Activated naive CD8-positive, alpha-beta T cell treated with anti-CD3 and anti-CD28 coated beads, Interleukin-2, amount 50 U/mL, for 16 hours (primary cell): Measurements from ENCODE around the gene CPA1.

ENCODE experiments used
- DNase-seq: peaks from one replicate; pipeline ENCODE4 v3.0.0-alpha.2; 2020; ENCODE audit warnings: low read depth, low spot score

The CPA1 gene

GRCh38 chr7:130379921-130380860, at the start of gene CPA1:
CPA1 (plus strand) TSS chr7:130380494; CDS start chr7:130380521, 27 bp downstream.
- no peak for DNase-seq

DNA sequence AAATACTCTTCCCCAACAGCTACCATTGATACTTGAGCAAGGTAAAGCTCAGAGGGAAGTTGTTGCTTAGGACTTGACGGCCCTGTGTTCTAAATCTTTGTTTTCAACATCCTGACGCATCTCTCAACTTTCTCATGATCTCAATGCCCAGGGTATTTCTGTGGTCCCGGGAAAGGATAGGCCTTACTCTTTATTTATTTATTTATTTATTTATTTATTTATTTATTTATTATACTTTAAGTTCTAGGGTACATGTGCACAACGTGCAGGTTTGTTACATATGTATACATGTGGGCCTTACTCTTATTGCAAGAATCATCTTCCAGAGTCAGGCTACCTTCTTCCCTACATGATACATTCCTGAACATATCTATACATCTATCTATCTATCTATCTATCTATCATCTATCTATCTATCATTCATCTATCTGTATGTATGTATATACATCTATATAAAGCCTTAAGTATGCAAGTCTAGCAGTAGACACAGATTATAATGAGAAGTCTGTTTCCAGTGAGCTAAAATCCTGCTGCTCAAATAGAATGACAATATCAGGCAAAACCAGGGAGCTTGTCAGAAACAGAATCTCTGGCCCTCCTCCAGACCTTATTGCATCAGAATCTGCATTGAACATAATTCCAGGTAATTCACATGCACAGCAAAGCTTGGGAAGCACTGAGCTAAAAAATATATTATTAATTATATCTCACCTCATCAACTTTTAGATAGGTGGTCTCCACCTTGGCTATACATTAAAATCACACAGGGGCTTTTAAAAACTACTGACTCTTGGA, 47.8 kb upstream of the CPA1 start:
- DNase-seq = no peak

- DNase-seq = no peak
Observed at GRCh38 chr7:130333832-130334231, 46.5 kb upstream of the CPA1 start.

DNA sequence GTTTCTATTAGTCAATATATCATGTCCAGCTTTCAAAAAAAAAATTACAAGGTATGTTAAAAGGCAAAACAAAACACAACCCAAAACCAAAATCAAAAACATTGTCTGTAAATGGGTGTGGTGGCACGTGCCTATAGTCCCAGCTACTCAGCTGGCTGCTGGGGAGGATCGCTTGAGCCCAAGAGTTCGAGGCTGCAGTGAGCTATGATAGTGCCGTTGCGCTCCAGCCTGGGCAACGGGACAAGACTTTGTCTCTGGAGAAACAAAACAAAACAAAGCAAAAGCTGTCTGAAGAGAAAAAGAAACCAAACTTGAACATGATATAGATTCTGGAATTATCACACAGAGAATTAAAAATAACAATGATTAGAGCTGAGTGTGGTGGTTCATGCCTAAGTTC, 46.0 kb upstream of the CPA1 start:
- no peak for DNase-seq

GRCh38 chr7:130337410-130337971, 42.8 kb upstream of the CPA1 start:
- DNase-seq = no peak

DNA sequence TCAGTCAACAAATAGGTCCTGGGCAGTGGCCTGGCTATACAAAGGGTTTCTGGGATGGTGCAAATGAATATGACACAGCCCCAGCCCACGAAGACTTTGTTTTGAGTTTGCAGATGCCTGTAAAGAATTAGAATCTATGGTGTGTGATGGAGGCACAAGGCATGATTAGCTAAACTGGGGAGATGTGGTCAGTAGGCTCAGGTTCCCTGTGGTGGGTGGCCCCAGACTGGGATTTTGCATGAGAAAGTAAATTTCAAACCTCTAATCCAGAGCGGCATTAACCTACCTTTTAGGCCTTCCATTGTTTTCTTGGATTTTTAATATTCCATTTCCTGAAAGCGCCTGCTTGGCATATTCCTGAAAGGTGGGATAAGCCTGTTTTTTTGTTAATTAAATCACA, 42.1 kb upstream of the CPA1 start:
- DNase-seq = no peak

- DNase-seq = no peak
Observed at GRCh38 chr7:130341882-130342281, 38.4 kb upstream of the CPA1 start.

DNA sequence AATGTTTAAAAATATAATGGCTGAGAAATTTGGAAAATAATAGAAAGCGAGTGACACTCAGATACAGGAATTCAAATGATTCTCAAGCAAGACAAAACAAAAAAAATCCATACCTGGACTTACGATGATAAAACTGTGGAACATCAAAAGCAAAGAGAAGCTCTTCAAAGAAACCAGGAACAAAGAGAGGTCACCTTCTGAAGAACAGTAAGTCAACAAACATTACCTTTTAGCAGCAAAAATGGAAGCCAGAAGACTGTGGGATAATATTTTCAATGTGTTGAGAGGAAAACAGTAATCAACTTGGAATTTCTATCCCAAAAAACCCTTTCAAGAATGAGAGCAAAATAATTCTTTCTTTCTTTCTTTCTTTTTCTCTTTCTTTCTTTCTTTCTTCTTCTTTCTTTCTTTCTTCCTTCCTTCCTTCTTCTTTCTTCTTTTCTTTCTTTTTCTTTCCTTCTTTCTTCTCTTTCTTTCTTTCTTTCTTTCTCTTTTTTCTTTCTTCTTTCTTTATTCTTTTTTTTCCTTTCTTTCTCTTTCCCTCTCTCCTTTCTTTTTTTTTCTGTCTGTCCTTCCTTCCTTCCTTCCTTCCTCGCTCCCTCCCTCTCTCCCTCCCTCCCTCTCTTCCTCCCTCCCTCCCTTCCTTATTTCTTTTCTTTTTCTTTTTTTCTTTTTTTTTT, 37.5 kb upstream of the CPA1 start:
- no peak for DNase-seq

GRCh38 chr7:130344271-130344866, 35.9 kb upstream of the CPA1 start, which contains the start of gene CPA5:
CPA5 (plus strand) TSS chr7:130344816; CDS start chr7:130346486, 1,670 bp downstream.
- DNase-seq = no peak

DNA sequence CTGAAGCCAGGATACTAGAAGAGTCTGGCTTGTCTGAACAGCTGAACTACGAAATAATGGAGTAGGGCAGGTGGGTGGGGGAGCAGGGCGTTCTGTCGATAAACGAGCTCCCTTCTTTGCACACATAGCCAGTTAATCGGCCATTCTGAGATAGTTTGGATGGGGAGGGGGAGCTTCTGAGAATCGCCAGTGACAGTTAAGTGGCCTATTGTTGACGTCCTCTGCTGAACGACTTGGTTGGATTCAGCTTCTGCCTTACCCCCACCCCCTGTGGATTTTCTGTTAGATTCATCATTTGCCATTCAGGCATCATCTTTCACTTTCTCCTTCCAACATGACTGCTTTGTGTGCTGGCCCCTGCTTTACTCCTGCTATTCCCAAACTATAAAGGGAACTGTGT, 35.2 kb upstream of the CPA1 start:
- no peak for DNase-seq

- DNase-seq = no peak
Observed at GRCh38 chr7:130345725-130346124, 34.6 kb upstream of the CPA1 start.

GRCh38 chr7:130346177-130346905, 34.0 kb upstream of the CPA1 start:
- DNase-seq = no peak

DNA sequence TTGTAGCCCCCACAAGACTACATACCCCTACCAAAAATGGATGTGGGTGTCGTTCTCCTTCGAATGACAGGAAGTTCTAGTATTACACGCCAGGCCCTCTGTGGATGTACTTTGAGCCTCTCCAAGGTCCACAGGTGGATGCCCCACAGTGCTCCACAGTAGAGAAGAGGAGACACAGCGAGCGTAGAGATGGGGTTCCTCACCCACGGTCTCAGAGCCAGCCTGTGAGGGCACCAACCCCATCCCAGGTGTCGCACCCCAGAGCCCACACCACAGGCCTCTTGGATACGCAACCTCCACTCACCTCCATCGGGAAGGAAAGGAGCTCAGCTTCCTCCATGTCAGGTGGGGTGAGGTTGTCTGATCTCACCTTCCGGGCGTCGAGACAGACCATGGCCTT, 33.4 kb upstream of the CPA1 start:
- DNase-seq = no peak

GRCh38 chr7:130349911-130350782, 30.1 kb upstream of the CPA1 start:
- no peak for DNase-seq

DNA sequence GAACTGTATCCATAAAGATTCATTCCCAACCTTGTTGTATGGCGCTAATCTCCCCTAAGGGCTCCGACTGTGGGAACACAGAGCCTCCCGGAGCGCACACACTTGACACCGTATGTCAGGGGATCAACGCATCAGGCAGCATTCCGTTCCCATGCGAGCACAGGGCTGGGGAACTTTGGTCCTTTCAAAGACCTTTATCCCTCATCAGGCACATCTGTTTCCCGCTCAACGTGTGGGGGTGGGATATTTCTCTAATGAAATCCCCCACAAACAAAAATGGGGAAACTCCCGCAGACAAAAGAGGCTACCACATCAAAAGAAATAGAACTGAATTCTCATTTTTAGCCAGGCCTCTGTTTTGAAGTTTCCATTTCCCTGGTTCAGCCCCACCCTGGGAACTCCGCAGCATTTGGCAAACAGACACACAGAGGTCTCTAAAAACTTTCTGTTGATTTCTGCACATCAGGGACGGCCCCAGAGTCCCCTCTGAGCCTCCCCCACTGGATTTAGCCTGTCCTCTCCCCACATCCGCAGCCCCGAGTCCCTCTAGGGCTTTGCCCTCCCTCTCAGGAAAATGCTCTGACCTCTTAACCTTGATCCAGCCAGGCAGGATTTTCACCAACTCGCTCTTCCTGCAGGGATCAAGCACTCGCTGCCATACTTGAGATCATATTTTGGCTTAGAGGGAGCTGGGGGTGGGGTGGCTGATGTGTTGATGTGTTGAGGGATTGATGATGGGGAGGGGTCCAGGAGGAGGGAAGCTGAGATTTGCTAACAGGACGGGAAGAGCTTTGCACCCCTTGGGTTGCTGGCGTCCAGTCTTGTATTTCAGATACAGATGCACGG, 29.1 kb upstream of the CPA1 start:
- no peak for DNase-seq

DNA sequence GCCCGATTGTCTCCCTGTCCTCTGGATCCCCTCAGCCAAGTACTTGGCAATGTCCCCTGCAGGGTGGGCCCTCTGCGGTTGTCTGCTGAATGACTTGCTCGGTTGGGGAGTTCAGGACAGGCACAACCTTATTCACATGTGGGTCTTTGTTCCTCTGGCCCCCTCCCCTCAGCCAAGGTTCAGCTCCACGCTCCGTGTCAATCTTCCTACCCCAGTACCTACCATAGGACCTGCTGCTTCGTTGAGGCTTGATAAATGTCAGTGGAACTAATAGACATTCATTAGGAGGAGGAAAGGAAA, 28.6 kb upstream of the CPA1 start:
- DNase-seq = no peak

- no peak for DNase-seq
Observed at GRCh38 chr7:130352194-130353074, 27.9 kb upstream of the CPA1 start.

DNA sequence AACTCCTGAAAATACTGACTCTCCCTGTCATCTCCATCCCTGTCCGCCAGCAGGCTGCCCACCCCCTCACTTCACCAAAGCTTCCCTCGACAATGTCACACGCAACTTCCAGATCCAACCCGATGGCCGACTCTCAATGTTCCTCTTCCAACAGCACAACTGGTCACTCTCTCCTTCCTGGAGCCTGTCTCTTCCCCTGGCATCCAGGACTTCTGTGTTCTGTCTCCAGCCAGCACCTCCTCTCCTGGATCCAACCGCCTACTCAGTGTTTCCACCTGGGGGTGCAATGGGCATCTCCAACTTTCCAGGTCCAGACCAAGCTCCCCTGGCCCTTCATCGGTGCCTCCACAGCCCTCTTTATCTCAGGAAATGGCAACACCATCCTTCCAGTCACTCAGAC, 27.1 kb upstream of the CPA1 start:
- DNase-seq = no peak
